ENCODE data around the gene NAP1L5. TPM values are rescaled to one million over a fixed set of nuclear protein-coding genes. Genes with fewer than 3 reads are reported as not detected.

NAP1L5 gene
- total and polyA plus RNA-seq, 8 donors = 3.2 to 12.5 (median 11.8) TPM

DNA sequence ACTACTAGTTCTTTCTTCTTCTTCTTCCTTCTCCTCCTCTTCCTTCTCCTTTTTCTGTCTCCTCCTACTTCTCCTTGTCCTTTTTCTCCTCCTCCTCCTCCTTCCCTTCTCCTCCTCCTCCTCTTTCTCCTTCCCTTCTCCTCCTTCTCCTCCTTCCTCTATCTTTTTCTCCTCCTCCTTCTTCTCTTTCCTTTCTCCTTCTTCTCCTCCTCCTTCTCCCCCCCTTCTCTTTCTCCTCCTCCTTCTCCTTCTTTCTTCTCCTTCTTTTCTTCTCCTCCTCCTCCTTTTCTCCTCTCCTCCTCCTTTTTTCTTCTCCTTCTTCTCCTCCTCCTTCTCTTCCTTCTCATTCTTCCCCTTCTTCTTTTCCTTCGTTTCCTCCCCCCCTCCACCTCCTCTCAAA, 21.8 kb upstream of the NAP1L5 start:
- ATAC-seq (no peak), DNase-seq (no peak)
- TF ChIP-seq, protein P1, sequence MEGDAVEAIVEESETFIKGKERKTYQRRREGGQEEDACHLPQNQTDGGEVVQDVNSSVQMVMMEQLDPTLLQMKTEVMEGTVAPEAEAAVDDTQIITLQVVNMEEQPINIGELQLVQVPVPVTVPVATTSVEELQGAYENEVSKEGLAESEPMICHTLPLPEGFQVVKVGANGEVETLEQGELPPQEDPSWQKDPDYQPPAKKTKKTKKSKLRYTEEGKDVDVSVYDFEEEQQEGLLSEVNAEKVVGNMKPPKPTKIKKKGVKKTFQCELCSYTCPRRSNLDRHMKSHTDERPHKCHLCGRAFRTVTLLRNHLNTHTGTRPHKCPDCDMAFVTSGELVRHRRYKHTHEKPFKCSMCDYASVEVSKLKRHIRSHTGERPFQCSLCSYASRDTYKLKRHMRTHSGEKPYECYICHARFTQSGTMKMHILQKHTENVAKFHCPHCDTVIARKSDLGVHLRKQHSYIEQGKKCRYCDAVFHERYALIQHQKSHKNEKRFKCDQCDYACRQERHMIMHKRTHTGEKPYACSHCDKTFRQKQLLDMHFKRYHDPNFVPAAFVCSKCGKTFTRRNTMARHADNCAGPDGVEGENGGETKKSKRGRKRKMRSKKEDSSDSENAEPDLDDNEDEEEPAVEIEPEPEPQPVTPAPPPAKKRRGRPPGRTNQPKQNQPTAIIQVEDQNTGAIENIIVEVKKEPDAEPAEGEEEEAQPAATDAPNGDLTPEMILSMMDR (IDR thresholded peaks at IDR 0.05) = no peak
- Histone ChIP-seq H3K9me3 (peaks cover 0 to 11% of the 10 kb centered on the region in 2 donors), H3K4me3 (no peak overlapping the region), H3K36me3 (peaks cover 0 to 68% of the 10 kb centered on the region in 2 donors), H3K4me1 (peaks cover 5 to 9% of the 10 kb centered on the region in 2 donors), H3K27me3 (no peaks in the 10 kb centered on the region), H3K27ac (peak overlapping the region in 1 of 2 donors; percentile 59)
- intact Hi-C loops (cut with DNase I) = no loop called here

DNA sequence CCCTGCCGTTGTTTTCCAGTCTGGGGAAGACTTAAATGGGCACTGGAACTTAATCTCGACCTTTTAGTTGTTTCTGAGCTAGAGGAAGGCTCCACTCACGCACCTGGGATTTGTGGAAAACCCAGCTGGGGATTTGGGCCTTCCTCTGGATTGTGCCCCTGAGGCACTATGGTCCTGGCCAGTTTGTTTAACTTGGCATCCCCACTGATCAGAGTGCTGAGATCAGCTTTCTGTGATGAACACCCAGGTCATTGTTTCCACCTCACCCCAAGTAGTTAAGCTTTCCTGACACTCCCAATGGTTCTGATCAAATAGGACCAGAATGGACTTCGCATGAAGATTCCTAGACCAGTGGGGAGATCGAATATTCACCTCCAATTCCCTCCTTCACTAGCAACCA, 20.5 kb upstream of the NAP1L5 start:
- Histone ChIP-seq H3K36me3 (peaks cover 0 to 57% of the 10 kb centered on the region in 2 donors), H3K27ac (no peak overlapping the region), H3K4me3 (no peak overlapping the region), H3K4me1 (peaks cover 5 to 9% of the 10 kb centered on the region in 2 donors), H3K27me3 (no peaks in the 10 kb centered on the region), H3K9me3 (peaks cover 0 to 11% of the 10 kb centered on the region in 2 donors)
- TF ChIP-seq, protein P1 (IDR thresholded peaks at IDR 0.05) = no peak
- ATAC-seq (no peak), DNase-seq (no peak)
- intact Hi-C loops (cut with DNase I) = no loop called here

DNA sequence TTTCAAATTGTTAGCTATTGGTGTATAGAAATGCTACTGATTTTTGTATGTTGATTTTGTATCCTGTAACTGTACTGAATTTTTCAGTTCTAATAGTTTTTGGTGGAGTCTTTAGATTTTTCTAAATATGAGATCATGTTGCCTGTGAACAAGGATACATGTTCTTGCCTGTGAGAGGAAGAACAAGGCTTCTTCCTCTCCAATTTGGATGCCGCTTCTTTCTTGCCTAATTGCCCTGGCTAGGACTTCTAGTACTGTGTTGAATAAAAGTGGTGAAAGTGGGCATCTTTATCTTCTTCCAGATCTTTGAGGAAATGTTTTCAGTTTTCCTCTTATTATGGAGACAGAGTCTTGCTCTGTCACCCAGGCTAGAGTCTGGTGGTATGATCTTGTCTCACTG, 16.2 kb upstream of the NAP1L5 start:
- H3K27ac ChIP-seq = no peak overlapping the region
- no peaks in the 10 kb centered on the region for H3K27me3 ChIP-seq
- DNase-seq (no peak), ATAC-seq (no peak)
- peaks cover 0 to 3% of the 10 kb centered on the region in 2 donors for H3K4me1 ChIP-seq
- intact Hi-C loops (cut with DNase I) = no loop called here
- TF ChIP-seq, protein P1 (IDR thresholded peaks at IDR 0.05) = no peak
- H3K36me3 ChIP-seq = peaks cover 0 to 54% of the 10 kb centered on the region in 2 donors
- H3K4me3 ChIP-seq = no peak overlapping the region
- H3K9me3 ChIP-seq = peaks cover 0 to 11% of the 10 kb centered on the region in 2 donors

DNA sequence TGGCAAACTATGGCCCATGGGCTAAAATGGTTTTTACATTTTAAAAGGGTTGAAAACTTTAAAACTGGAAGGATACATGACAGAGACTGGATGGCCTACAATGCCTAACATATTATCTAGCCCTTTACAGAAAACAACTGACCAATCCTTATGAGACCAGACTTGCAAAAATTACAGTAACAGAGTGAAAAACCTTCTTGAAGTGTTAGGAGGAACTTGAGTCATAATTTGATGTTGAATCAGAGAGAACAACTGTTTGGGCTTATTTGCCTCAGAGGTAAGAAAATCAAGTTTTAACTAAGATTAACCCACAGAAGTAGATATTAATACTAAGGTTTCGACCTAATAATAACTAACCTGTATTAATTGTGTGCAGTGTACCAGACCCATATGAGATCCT, 12.4 kb upstream of the NAP1L5 start:
- DNase-seq (no peak), ATAC-seq (no peak)
- intact Hi-C loops (cut with DNase I) = loop anchor here in 1 of 2 donors (10.0 kb wide), 1 partner anchor 315 kb away; no protein-coding TSS in a partner anchor
- no peaks in the 10 kb centered on the region for H3K27me3 ChIP-seq
- no peak overlapping the region for H3K4me3 ChIP-seq
- TF ChIP-seq, protein P1 (IDR thresholded peaks at IDR 0.05) = no peak
- no peak overlapping the region for H3K27ac ChIP-seq
- H3K36me3 ChIP-seq = peaks cover 0 to 69% of the 10 kb centered on the region in 2 donors
- H3K4me1 ChIP-seq = no peaks in the 10 kb centered on the region
- no peaks in the 10 kb centered on the region for H3K9me3 ChIP-seq

DNA sequence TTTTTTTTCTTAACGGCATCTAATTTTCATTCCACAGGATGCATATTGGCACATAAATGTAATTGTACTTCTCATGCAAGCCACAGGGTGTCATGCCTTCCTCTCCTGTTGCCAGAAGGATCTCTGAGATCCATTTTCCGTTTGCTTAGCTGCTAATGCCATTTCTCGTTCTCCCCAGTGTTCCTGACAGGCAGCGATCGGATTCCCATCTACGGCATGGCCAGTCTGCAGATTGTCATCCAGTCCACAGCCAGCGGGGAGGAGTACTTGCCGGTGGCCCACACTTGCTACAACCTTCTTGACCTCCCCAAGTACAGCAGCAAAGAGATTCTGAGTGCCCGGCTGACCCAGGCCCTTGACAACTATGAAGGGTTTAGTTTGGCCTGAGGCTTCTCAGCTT, 8.9 kb upstream of the NAP1L5 start:
- H3K27me3 ChIP-seq = no peaks in the 10 kb centered on the region
- peak in 1 of 4 donors; percentile 75 for DNase-seq
- no peak overlapping the region for H3K4me3 ChIP-seq
- H3K4me1 ChIP-seq = no peaks in the 10 kb centered on the region
- peaks cover 0 to 68% of the 10 kb centered on the region in 2 donors for H3K36me3 ChIP-seq
- intact Hi-C loops (cut with DNase I) = loop anchor here in 1 of 2 donors (10.0 kb wide), 1 partner anchor 318 kb away; no protein-coding TSS in a partner anchor
- ATAC-seq = peak; percentile 92
- H3K9me3 ChIP-seq = no peaks in the 10 kb centered on the region
- H3K27ac ChIP-seq = no peak overlapping the region
- TF ChIP-seq, protein P1 (IDR thresholded peaks at IDR 0.05) = peak in 1 of 2 donors; percentile 34

Data from left lung (tissue), 10 donors.